Eye (tissue), 1 donor: Measurements from ENCODE around the gene HGF.
"Not testable (repeated sequence)": the region's sequence is repeated elsewhere in the genome, so short reads cannot be mapped to it uniquely, and the experiment has no call there.

Experiments used
- DNase-seq: peaks from one replicate; pipeline ENCODE4 v3.0.0-alpha.2; 2015

The HGF gene

GRCh38 chr7:81775560-81775959, 5.7 kb upstream of the HGF start:
- DNase-seq, result no peak

- no peak for DNase-seq
Observed at GRCh38 chr7:81774551-81774950, 4.7 kb upstream of the HGF start.

DNA sequence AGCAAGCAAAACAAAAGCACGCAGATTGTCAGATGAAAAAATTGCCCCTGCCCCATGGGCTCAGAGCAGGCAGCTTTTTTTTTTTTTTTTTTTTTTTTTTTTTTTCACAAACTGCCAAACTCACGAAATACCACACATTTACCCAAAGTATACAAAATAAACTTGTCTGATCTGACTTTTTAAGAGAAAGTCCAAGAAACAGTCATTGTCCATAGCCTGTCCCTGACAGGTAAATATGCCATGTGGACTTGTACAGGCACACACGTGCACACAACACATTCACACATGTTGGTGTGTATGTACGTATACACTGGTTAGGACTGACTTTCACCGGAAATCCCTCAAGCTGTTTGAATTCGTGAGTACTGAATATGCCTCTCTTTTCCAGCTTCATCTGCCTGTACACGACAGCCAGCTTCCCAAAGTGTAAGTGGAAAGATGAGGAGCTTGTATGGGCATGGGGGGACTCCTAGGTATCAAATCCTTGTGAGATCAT, 929 bp upstream of the HGF start:
- no peak for DNase-seq

GRCh38 chr7:81768951-81769778, 682 bp downstream of the HGF start:
- no peak for DNase-seq

GRCh38 chr7:81767926-81768325, 1.9 kb downstream of the HGF start:
- no peak for DNase-seq

GRCh38 chr7:81761821-81762220, 8.0 kb downstream of the HGF start:
- no peak for DNase-seq

GRCh38 chr7:81761031-81761430, 8.8 kb downstream of the HGF start:
- no peak for DNase-seq

DNA sequence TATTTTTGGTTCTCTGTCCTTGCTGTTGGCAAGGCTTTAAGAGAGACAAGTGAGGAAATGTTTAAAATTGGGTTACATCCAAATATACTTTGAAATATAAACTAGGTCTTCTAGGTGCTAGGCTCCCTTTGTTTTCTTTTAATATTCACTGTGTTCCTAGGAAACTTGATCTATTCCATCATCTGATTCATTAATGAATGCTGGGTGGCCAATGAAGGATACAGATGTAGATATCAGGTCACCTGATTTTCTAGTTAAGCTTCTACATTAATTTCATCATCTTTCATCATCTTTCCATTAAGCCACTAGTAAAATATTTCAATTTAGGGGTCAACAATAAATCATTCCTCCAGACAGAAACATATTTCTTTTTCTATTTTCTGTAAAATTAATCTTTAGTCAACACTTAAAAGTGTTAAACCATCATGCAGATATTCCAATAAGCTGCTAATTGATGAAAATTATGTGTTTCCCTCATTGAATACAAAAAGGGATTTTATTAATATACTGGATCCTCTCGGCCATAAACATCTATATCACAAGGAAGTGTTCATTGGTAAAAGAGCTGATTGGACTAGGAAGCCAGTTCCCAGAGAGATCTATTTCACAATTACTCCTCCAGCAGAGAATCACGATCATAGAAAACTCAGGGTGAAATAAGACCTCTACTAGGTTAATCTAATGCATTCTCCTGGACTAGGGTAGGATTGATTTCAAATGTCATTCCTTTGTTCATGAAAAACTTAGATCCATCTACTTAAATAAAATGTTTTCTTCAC, 14.7 kb downstream of the HGF start:
- no peak for DNase-seq

DNA sequence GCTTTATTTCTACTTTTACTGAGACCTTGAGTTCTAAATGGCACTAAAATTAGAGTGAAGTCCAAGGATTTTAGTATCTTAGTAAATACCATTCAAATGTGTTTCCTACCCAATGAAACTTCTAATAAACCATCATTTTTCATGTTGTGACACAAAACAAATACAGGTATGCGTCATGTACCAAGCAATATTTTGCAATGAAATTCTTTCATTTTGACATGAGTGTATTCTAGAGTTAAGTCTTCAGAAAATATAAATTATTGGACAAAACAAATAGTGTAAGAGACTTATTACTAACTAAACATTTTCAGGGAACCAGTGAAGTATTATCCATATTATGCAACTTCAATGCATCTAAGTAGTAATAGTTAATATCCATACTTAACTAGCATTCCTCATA, 16.5 kb downstream of the HGF start:
- DNase-seq, result no peak

DNA sequence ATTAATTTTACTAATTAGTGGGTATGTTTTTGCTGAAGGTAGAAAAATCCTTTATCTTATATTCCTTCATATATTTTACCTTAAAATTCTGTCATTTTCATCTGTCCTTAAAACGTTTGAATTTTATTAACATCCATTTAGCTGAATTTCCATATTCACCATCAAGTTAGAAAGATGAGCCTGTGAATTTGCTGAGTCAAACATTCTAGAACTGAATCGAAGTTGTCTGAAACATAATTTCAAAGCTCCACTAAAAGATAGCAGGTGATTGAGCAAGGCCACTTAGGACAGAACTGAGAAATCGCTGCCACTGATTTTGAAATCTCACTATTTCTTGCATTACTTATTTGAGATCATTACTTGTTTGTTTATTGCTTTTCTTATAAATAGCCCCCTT, 17.5 kb downstream of the HGF start:
- no peak for DNase-seq

GRCh38 chr7:81751619-81752317, 18.1 kb downstream of the HGF start:
- DNase-seq, result no peak

GRCh38 chr7:81745637-81746036, 24.2 kb downstream of the HGF start:
- DNase-seq, result no peak

DNA sequence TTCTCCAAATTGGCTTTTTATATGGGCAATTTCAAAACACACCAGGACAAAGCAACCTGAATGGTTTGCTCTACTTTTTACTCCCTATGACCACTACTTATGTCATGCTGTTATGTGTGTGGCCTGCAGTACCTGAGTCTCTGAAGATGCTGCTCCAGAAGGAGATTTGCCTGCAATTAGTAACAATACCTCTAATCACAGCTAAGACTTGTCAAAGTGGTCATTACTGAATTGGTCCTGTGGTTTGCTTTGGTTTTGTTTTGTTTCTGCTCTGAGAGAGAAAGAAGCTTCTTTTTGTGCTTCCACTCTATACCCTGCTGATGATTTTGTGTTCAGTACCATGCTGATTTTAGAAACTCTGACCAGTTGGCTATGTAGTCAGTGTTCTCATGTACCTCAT, 25.5 kb downstream of the HGF start:
- DNase-seq, result no peak

DNA sequence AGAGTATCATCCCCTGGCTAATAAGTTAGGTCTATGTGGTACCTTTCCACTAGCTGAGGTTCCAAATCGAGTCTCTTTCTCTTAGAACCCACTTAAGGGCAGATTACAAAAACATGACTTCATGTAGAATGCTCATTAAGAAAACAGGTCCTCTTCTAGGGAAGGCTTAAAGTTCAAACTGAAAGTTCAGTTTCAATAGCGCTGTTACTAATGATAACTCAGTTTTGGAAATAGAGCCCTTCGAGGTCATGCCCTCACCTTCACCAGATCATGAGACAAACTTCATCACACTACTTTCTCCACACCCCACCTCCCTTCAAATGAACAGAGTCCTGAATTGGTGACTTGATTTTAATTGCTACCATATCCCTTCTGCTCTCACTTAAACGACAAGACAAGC, 26.2 kb downstream of the HGF start:
- no peak for DNase-seq

- no peak for DNase-seq
Observed at GRCh38 chr7:81743201-81743600, 26.6 kb downstream of the HGF start.

- no peak for DNase-seq
Observed at GRCh38 chr7:81740403-81740802, 29.4 kb downstream of the HGF start.

- DNase-seq, result no peak
Observed at GRCh38 chr7:81736091-81736490, 33.8 kb downstream of the HGF start.

- peak; percentile 26 for DNase-seq
Observed at GRCh38 chr7:81725812-81726127, 44.1 kb downstream of the HGF start.

GRCh38 chr7:81725003-81725811, 44.6 kb downstream of the HGF start:
- no peak for DNase-seq

- DNase-seq, result not testable (repeated sequence)
Observed at GRCh38 chr7:81722250-81722649, 47.6 kb downstream of the HGF start.

DNA sequence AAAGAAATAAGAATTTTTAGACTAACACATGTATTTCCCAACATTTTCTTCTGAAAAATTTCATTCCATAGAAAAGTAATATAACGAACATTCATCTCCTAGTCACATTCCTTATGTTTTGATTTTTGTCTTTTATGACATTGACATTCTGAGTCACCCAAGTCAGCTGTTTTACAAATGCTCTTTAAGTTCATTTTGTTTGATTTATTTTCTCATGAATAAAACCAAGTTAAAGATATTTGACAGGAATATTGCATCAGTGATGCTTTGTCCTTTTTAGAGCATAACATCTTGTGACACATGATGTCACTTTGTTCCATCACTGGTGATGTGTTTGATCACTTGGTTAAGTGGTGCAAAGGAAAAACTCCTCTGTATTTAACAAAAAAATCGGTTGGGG, 48.4 kb downstream of the HGF start:
- peak; percentile 26 for DNase-seq

- no peak for DNase-seq
Observed at GRCh38 chr7:81719865-81720264, 50.0 kb downstream of the HGF start.
